IMR-90 (cell line): ENCODE data around the gene SF3B3. TPM values are rescaled to one million over a fixed set of nuclear protein-coding genes. Genes with fewer than 3 reads are reported as not detected.

Experiments used
- ATAC-seq: fragments of 200-7000 bp; cut with Tn5 transposase; 2 replicates; pipeline ENCODE4 v1.9.1; 2020; ENCODE audit warnings: low read depth, mild to moderate bottlenecking, moderate library complexity
- BruUV-seq: library from RNA; stranded (reverse); fragments of 400-500 nt; replicated peaks from 2 replicates; lab custom pipeline; 2021; lab: Mats Ljungman, UMichigan
- CTCF ChIA-PET: fragments of 300-600 bp; formaldehyde crosslinking; extraction: SDS; loops from one replicate; lab custom pipeline; 2021; ENCODE audit warnings: antibody characterized with exemption; lab: Yijun Ruan, JAX
- POLR2A ChIA-PET: fragments of 300-600 bp; sonication (Branson Sonifier 250); formaldehyde crosslinking; loops from one replicate; lab custom pipeline; 2022; ENCODE audit warnings: antibody characterized with exemption; ENCODE audit not compliant: unreplicated experiment; lab: Charles Lee
- DNase-seq: peaks from one replicate; pipeline ENCODE4 v3.0.0; 2013
- H2AFZ ChIP-seq: replicated peaks from 2 replicates; pipeline ENCODE3; 2013; ENCODE audit warnings: low read length, mild to moderate bottlenecking; ENCODE audit not compliant: poor library complexity
- H2AK5ac ChIP-seq: 2 replicates; pipeline ENCODE4 v1.6.1; 2013; ENCODE audit warnings: low read depth, low read length, inconsistent platforms
- H2AK9ac ChIP-seq: replicated peaks from 2 replicates; pipeline ENCODE3; 2013; ENCODE audit warnings: mild to moderate bottlenecking, low read depth, low read length, moderate library complexity; ENCODE audit not compliant: poor library complexity
- H2BK120ac ChIP-seq: 2 replicates; pipeline ENCODE4 v1.6.1; 2013; ENCODE audit warnings: low read depth, low read length, inconsistent platforms
- H2BK15ac ChIP-seq: 3 replicates; pipeline ENCODE4 v1.6.1; 2013; ENCODE audit warnings: low read depth, low read length, inconsistent platforms
- H2BK20ac ChIP-seq: 2 replicates; pipeline ENCODE4 v1.6.1; 2013; ENCODE audit warnings: low read depth, mild to moderate bottlenecking, inconsistent platforms, low read length, moderate library complexity
- H2BK5ac ChIP-seq: 2 replicates; pipeline ENCODE4 v1.6.1; 2013; ENCODE audit warnings: mild to moderate bottlenecking, low read depth, low read length, inconsistent platforms; ENCODE audit not compliant: poor library complexity, severe bottlenecking
- H3K14ac ChIP-seq: replicated peaks from 2 replicates; pipeline ENCODE4 v1.6.1; 2013; ENCODE audit warnings: low read depth, low read length, inconsistent platforms
- H3K18ac ChIP-seq: 2 replicates; pipeline ENCODE4 v1.6.1; 2013; ENCODE audit warnings: low read depth, low read length, control low read depth
- H3K23ac ChIP-seq: 2 replicates; pipeline ENCODE4 v1.6.1; 2013; ENCODE audit warnings: low read depth, low read length, inconsistent platforms
- H3K27ac ChIP-seq: 2 replicates; pipeline ENCODE4 v1.5.1; 2013; ENCODE audit warnings: mild to moderate bottlenecking, control low read depth, low read length; ENCODE audit not compliant: insufficient read depth
- H3K27me3 ChIP-seq: 2 replicates; pipeline ENCODE4 v1.6.1; 2013; ENCODE audit warnings: low read length; ENCODE audit not compliant: control insufficient read depth, insufficient read depth
- H3K36me3 ChIP-seq: 2 replicates; pipeline ENCODE4 v1.6.1; 2013; ENCODE audit warnings: low read length, mixed read lengths; ENCODE audit not compliant: control insufficient read depth, insufficient read depth
- H3K4ac ChIP-seq: 2 replicates; pipeline ENCODE4 v1.6.1; 2013; ENCODE audit warnings: low read depth, low read length, inconsistent platforms
- H3K4me1 ChIP-seq: 2 replicates; pipeline ENCODE4 v1.6.1; 2013; ENCODE audit warnings: low read length, mixed read lengths; ENCODE audit not compliant: control insufficient read depth, insufficient read depth
- H3K4me2 ChIP-seq: 2 replicates; pipeline ENCODE4 v1.6.1; 2013; ENCODE audit warnings: low read depth, mild to moderate bottlenecking, control low read depth, low read length, moderate library complexity
- H3K4me3 ChIP-seq: 2 replicates; pipeline ENCODE4 v1.5.1; 2013; ENCODE audit warnings: low read depth, mild to moderate bottlenecking, control low read depth, low read length, moderate library complexity; ENCODE audit not compliant: insufficient read depth
- H3K56ac ChIP-seq: 2 replicates; pipeline ENCODE4 v1.6.1; 2013; ENCODE audit warnings: low read length, inconsistent platforms; ENCODE audit not compliant: insufficient read depth; ENCODE audit errors: extremely low read depth
- H3K79me1 ChIP-seq, 2 experiments: 2 replicates each; pipeline ENCODE4 v1.6.1; 2013; ENCODE audit warnings: low read length in 2 of 2, inconsistent platforms in 1 of 2, low read depth in 1 of 2
- H3K9ac ChIP-seq: 2 replicates; pipeline ENCODE4 v1.6.1; 2013; ENCODE audit warnings: low read depth, low read length, control low read depth
- H3K9me1 ChIP-seq: 2 replicates; pipeline ENCODE4 v1.6.1; 2013; ENCODE audit warnings: low read length, inconsistent platforms; ENCODE audit not compliant: insufficient read depth
- H3K9me3 ChIP-seq: 2 replicates; pipeline ENCODE4 v1.6.1; 2013; ENCODE audit warnings: low read length; ENCODE audit not compliant: control insufficient read depth, insufficient read depth
- H4K20me1 ChIP-seq: 2 replicates; pipeline ENCODE4 v1.6.1; 2013; ENCODE audit warnings: low read length, inconsistent platforms; ENCODE audit not compliant: insufficient read depth
- H4K5ac ChIP-seq: 2 replicates; pipeline ENCODE4 v1.6.1; 2013; ENCODE audit warnings: mild to moderate bottlenecking, low read depth, low read length, control low read depth
- H4K8ac ChIP-seq, 2 experiments: 2 replicates each; pipeline ENCODE4 v1.6.1; 2013; ENCODE audit warnings: low read depth in 2 of 2, low read length in 2 of 2, control low read depth in 1 of 2, inconsistent platforms in 1 of 2
- H4K91ac ChIP-seq: 2 replicates; pipeline ENCODE4 v1.6.1; 2013; ENCODE audit warnings: low read depth, low read length, inconsistent platforms; ENCODE audit not compliant: insufficient read depth
- CEBPB ChIP-seq: IDR thresholded peaks from 2 replicates; pipeline ENCODE4 v1.6.1; 2012; ENCODE audit warnings: low read depth, low read length, improper control_type of control experiment
- CHD1 ChIP-seq: IDR thresholded peaks from 2 replicates; pipeline ENCODE4 v1.6.1; 2012; ENCODE audit warnings: low read depth, low read length, improper control_type of control experiment
- FOS ChIP-seq: fragments of 150-350 bp; IDR thresholded peaks from 2 replicates; pipeline ENCODE4 v1.6.1; 2016; ENCODE audit warnings: low read depth, low read length
- MAFK ChIP-seq: IDR thresholded peaks from 2 replicates; pipeline ENCODE4 v1.6.1; 2012; ENCODE audit warnings: low read depth, low read length, improper control_type of control experiment
- MAZ ChIP-seq: IDR thresholded peaks from 2 replicates; pipeline ENCODE4 v1.6.1; 2012; ENCODE audit warnings: low read depth, mild to moderate bottlenecking, low read length, improper control_type of control experiment, moderate library complexity, borderline replicate concordance
- MXI1 ChIP-seq: IDR thresholded peaks from 2 replicates; pipeline ENCODE4 v1.6.1; 2012; ENCODE audit warnings: low read depth, mild to moderate bottlenecking, low read length, moderate library complexity, borderline replicate concordance
- POLR2A ChIP-seq: IDR thresholded peaks from 2 replicates; pipeline ENCODE4 v1.6.1; 2012; ENCODE audit warnings: mild to moderate bottlenecking, low read depth, low read length
- RAD21 ChIP-seq: IDR thresholded peaks from 2 replicates; pipeline ENCODE4 v1.6.1; 2012; ENCODE audit warnings: low read length, improper control_type of control experiment
- SMC3 ChIP-seq: fragments of 150-350 bp; IDR thresholded peaks from 2 replicates; pipeline ENCODE4 v1.6.1; 2016; ENCODE audit warnings: low read depth, mild to moderate bottlenecking, antibody characterized with exemption, low read length, moderate library complexity
- WGBS, 2 experiments: methylation state at CpG; one replicate each; pipeline versions ENCODE4 v1.1.5 to v1.1.7; 2013; ENCODE audit warnings: missing lambda C conversion rate in 2 of 2; ENCODE audit not compliant: insufficient read length in 1 of 2; ENCODE audit errors: extremely low coverage in 2 of 2; 5-methylcytosine and 5-hydroxymethylcytosine counted together
- dilution Hi-C: fragments of 300-500 bp; cut with HindIII; formaldehyde crosslinking; loops from one replicate; pipeline ENCODE4 v1.14.3; 2018; ENCODE audit warnings: low sequenced_read_pairs; ENCODE audit not compliant: unreplicated experiment
- in situ Hi-C: fragments of 300-500 bp; cut with MboI; formaldehyde crosslinking; loops from 3 replicates; pipeline ENCODE4 v1.14.3; 2019; ENCODE audit warnings: low sequenced_read_pairs, inconsistent platforms, mixed read lengths
- intact Hi-C: fragments of 100-400 bp; cut with micrococcal nuclease; formaldehyde crosslinking; loops from 2 replicates; pipeline ENCODE4 v1.10.0; 2022
- polyA plus RNA-seq, 3 experiments: library from polyadenylated mRNA; depleted of rRNA; stranded (reverse); fragments of >200 nt; gene quantifications; 2 replicates each; pipeline ENCODE4 v1.2.3, GENCODE V29; 2012; ENCODE audit warnings: low replicate concordance in 1 of 3
- total RNA-seq: library from RNA; depleted of rRNA; stranded (reverse); fragments of >200 nt; gene quantifications from 2 replicates; pipeline ENCODE4 v1.2.3, GENCODE V29; 2012
- TF ChIP-seq, protein P1 (sequence below): conservative IDR thresholded peaks from 2 replicates; pipeline ENCODE4 v1.5.1; 2012; ENCODE audit warnings: mild to moderate bottlenecking, low read depth, low read length, improper control_type of control experiment
- TF ChIP-seq, protein P2 (sequence below): fragments of 150-350 bp; IDR thresholded peaks from 2 replicates; pipeline ENCODE4 v1.6.1; 2017; ENCODE audit warnings: mild to moderate bottlenecking, antibody characterized with exemption, low read length, low read depth

SF3B3 gene
- total and polyA plus RNA-seq, 2 of the 4 experiments (the other 2 are of a cell fraction) = 97.9 to 134 TPM

DNA sequence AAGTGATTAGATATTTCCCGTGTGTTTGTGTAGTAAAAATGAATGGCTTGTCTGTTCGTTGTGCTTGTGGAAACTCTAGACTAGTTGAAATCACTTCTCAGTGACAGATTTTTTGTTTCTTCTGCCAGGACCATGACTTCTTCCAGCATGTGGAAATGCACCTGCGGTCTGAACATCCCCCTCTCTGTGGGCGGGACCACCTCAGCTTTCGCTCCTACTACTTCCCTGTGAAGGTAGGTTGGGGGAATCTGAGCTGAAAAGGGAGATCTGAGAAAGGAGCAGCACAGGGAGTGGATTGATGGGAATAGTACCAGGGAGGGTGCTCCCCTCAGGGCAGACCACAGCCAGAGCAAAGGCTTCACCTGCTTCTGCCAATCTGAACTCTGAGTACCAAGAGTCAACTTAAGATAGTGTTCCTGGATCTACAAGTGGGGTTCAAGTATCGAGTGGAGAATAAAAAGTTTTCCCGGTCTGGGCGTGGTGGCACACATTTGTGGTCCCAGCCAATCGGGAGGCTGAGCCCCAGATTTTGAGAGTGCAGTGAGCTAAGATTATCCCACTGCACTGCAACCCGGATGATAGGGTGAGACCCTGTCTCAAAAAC, 47.5 kb downstream of the SF3B3 start:
- ChIA-PET CTCF (no interaction called here), POLR2A (no interaction called here)
- Histone ChIP-seq H2BK5ac (no peak overlapping the region), H3K23ac (no peak overlapping the region), H3K79me1 (peaks cover 14 to 80% of the 10 kb centered on the region in 2 experiments), H3K4ac (no peak overlapping the region; the same call in 1 of the 2 replicates), H3K4me1 (peaks cover 27% of the 10 kb centered on the region), H3K27me3 (no peaks in the 10 kb centered on the region), H2AK9ac (no peak overlapping the region), H2BK120ac (no peak overlapping the region), H3K4me2 (no peak overlapping the region), H3K36me3 (peaks cover 66% of the 10 kb centered on the region), H2BK15ac (no peak overlapping the region), H2BK20ac (no peak overlapping the region), H3K56ac (no peak overlapping the region), H3K9me1 (peaks cover 28% of the 10 kb centered on the region), H4K8ac (no peak overlapping the region), H4K20me1 (peaks cover 49% of the 10 kb centered on the region), H2AK5ac (no peak overlapping the region), H4K91ac (no peak overlapping the region), H4K5ac (no peak overlapping the region), H3K18ac (no peak overlapping the region), H3K9ac (no peak overlapping the region), H3K27ac (no peak overlapping the region), H2AFZ (no peak overlapping the region), H3K4me3 (no peak overlapping the region), H3K14ac (no peak overlapping the region), H3K9me3 (no peaks in the 10 kb centered on the region)
- in situ Hi-C loops (loop anchor here (5.0 kb wide), 1 partner anchor 81 kb away; no protein-coding TSS in a partner anchor), dilution Hi-C loops (no loop called here), intact Hi-C loops (loop anchor here (5.0 kb wide), 2 partner anchors 66 to 81 kb away; no protein-coding TSS in a partner anchor)
- BruUV-seq = no TSS peak
- no peak for TF ChIP-seq CEBPB
- no peak for TF ChIP-seq POLR2A
- TF ChIP-seq, protein P1, sequence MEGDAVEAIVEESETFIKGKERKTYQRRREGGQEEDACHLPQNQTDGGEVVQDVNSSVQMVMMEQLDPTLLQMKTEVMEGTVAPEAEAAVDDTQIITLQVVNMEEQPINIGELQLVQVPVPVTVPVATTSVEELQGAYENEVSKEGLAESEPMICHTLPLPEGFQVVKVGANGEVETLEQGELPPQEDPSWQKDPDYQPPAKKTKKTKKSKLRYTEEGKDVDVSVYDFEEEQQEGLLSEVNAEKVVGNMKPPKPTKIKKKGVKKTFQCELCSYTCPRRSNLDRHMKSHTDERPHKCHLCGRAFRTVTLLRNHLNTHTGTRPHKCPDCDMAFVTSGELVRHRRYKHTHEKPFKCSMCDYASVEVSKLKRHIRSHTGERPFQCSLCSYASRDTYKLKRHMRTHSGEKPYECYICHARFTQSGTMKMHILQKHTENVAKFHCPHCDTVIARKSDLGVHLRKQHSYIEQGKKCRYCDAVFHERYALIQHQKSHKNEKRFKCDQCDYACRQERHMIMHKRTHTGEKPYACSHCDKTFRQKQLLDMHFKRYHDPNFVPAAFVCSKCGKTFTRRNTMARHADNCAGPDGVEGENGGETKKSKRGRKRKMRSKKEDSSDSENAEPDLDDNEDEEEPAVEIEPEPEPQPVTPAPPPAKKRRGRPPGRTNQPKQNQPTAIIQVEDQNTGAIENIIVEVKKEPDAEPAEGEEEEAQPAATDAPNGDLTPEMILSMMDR = no peak
- TF ChIP-seq, protein P2, sequence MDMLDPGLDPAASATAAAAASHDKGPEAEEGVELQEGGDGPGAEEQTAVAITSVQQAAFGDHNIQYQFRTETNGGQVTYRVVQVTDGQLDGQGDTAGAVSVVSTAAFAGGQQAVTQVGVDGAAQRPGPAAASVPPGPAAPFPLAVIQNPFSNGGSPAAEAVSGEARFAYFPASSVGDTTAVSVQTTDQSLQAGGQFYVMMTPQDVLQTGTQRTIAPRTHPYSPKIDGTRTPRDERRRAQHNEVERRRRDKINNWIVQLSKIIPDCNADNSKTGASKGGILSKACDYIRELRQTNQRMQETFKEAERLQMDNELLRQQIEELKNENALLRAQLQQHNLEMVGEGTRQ = no peak
- TF ChIP-seq FOS = no peak
- no peak for TF ChIP-seq MXI1
- TF ChIP-seq MAFK = no peak
- no peak for TF ChIP-seq MAZ
- no peak for TF ChIP-seq SMC3
- TF ChIP-seq RAD21 = no peak
- TF ChIP-seq CHD1 = no peak
- no peak for ATAC-seq
- DNase-seq = no peak
- WGBS, 2 experiments = no CpG with 5 or more reads among the region's 10 CpGs
